GM21515 (cell line): ENCODE measurements around the gene P2RY2.

ENCODE experiments used
- ATAC-seq: cut with Tn5 transposase; IDR thresholded peaks from one replicate; pipeline ENCODE4 v1.9.1; 2021; ENCODE audit not compliant: unreplicated experiment

P2RY2 gene

DNA sequence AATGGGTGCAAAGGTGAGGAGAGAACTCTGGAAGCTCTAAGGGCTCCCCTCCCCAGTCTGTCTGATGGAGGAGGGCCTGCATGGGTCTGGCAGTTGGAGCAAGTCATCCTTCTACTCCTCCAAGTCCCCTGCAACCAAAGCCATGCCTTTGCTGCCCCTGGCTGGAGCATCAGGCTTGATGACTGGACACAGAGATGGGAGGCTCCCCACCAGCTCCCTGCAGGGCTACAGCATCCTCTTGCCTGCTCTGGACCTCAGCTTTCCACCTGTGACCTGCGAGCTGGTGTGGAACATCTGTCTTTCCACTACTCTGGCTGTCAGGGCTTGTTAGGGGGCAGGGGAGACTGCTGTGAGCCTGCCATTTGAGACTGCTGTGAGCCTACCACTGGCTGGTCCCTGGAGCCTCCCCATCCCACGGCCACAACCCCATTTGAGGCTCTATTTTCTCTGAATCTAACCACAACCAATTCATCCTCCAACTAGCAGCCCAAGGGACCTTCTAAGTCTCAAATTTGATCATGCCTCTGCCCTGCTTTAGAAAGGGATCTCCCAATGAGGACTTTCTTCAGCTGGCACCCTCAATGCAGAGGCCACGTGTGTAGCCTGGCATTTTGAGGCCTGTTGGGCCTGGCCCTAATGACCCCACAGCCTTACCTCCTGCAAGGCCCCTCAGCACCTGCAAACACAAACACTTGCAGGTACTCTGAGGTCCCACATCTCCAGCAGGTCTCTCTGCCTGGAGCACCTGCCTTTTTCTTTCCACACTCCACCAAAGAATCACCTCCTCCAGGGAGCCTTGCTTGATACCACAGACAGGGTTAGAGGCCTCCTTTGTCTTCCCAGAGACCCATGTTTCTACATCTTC, 63.9 kb downstream of the P2RY2 start:
- no peak for ATAC-seq

DNA sequence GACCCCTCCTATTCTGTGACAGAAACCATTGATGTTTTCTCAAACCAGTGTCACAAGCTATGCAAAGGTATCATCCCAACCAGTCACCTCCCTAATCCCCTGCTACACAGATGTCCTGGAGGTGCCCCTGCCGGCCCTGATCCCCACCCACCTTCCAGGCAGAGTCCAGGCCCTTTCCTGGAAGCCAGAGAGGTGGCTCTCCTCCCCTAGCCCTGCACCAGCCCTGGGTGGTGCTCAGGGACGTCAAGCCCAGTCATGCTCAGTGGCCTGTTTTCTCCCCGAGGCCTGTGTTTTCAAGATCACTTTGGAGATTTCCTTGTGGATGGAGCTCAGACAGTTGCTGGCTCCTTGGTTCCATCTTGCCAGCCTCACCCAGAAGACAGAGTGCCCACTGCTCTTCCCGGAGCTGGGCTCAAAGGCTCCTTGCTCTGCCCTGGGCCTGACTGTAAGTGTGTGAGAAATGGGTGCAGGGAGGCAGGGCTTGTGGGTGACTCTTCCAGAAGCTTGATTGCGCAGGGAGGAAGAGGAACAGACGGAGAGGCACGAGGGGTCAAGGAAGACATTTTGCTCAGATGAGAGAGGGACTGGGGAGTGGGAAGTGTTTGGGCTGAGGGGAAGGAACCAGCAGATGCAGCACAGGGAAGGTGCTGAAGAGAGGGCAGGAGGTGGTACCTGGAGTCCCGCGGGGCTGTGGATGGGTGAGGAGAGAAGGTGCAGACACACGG, 65.4 kb downstream of the P2RY2 start:
- ATAC-seq: no peak

DNA sequence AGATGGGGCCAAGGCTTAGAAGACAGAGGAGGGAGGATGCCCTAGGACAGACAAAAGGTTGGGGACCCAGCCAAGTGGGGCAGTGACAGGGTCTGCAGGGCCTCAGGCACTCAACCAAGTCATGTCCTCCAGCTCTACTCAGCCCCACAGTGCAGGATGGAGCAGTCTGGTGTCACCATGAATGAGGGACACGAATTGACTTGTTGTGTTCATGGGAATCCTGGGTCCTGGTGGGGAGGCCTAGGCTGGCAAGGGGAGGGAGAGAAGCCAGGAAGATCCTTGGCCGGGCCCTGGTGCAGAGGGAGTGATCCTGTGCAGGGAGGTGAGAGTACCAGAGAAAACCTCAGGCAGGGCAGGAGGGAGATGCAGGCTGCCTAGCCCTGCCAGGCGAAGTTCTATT, 66.0 kb downstream of the P2RY2 start:
- no peak for ATAC-seq

DNA sequence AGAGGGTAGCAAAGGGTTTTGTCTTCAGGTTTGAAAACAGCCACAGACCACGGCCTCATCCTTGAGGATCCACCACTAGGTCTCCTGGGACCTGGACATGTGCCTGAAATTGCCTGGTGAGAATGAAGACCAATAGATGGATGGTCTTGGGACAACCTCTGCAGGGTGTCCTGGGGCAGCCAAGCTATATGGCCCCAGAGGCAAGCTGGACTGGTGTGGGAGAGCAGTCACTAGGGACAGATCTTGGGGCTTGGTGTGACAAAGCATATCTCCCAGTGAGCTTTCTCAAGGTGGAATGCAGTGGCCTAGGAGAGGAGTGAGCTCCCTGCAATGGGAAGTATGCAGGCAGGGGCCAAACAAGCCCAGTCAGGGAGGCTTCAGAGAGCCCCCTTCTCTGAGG, 67.6 kb downstream of the P2RY2 start:
- no peak for ATAC-seq
